ENCODE results near the gene CXXC1. TPM values are rescaled to one million over a fixed set of nuclear protein-coding genes. Genes with fewer than 3 reads are reported as not detected.

The CXXC1 gene
- total and polyA plus RNA-seq, 3 donors from 2014 or later = 73.4 to 137 (median 109) TPM

DNA sequence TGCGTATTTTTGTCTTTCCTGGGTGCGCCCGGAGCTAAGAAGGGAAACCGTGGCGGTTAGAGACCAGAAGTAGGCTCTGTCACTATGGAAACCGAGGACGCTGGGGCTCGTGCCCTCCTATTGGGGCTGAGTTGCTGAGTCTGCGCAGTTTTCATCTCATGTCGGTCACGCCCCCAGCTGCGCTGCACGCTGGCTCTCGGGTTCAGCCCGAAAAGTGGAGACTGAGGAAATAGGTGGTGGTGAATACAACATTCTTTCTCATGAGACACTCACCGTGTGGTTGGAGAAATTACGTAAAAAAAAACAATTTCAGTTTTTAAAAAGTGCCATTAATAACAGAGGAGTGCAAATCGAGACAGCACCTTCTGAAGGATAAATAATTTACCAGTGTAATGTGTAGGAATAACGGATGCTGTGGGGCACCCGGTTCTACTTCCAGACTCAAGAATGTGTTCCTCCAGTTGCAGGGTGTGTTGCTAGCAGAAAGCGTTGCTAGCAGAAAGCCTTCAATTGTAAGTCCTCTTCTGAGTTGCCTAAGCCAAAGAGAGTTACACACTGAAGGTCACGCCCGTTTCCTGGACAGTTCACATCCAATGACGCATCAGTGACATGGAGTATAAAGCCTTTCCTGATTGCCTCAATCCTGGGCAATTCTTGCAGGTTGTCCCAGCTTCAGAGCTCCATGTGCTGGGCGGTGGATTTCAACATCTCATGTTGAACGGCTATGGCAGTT lies 20.4 kb upstream of the CXXC1 start:
- TF ChIP-seq POLR2A (IDR thresholded peaks at IDR 0.05) = no peak
- TF ChIP-seq, protein P1, sequence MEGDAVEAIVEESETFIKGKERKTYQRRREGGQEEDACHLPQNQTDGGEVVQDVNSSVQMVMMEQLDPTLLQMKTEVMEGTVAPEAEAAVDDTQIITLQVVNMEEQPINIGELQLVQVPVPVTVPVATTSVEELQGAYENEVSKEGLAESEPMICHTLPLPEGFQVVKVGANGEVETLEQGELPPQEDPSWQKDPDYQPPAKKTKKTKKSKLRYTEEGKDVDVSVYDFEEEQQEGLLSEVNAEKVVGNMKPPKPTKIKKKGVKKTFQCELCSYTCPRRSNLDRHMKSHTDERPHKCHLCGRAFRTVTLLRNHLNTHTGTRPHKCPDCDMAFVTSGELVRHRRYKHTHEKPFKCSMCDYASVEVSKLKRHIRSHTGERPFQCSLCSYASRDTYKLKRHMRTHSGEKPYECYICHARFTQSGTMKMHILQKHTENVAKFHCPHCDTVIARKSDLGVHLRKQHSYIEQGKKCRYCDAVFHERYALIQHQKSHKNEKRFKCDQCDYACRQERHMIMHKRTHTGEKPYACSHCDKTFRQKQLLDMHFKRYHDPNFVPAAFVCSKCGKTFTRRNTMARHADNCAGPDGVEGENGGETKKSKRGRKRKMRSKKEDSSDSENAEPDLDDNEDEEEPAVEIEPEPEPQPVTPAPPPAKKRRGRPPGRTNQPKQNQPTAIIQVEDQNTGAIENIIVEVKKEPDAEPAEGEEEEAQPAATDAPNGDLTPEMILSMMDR (IDR thresholded peaks at IDR 0.05) = no peak

DNA sequence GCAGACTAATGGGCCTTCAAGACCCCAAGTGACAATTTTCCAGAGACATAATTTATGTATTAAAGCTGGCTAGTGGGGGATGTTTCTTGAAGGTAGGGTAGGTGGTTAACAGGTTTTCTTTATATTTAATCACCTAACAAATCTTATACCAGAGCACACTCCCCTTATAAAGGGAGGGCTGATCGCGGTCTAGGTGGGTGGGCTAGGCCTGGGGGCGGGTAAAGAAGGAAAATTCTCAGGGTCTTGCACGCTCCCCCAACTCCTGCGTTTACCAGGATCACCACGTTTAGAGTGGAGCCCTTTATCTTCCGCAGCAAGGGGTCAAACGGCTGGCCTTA lies 19.9 kb upstream of the CXXC1 start:
- H3K27me3 ChIP-seq = no peaks in the 10 kb centered on the region
- no peak for DNase-seq
- H3K9me3 ChIP-seq = no peaks in the 10 kb centered on the region
- TF ChIP-seq, protein P1 (IDR thresholded peaks at IDR 0.05) = no peak
- no peak for TF ChIP-seq POLR2A (IDR thresholded peaks at IDR 0.05)
- WGBS, 2 donors = 1% methylated on average over 8 of the region's 8 CpGs
- H3K4me3 ChIP-seq = peak overlapping the region; percentile 38 to 60
- H3K4me1 ChIP-seq = peaks cover 6% of the 10 kb centered on the region
- no peak overlapping the region for H3K27ac ChIP-seq
- intact Hi-C loops (cut with DNase I; ENCODE audit: low total_unique reads) = no loop called here
- no peaks in the 10 kb centered on the region for H3K36me3 ChIP-seq (ENCODE audit: low read depth, missing control alignments)

More for the DNA sequence above, 20.4 kb upstream of the CXXC1 start:
- Histone ChIP-seq H3K27ac (no peak overlapping the region), H3K27me3 (no peaks in the 10 kb centered on the region), H3K36me3 (ENCODE audit: low read depth, missing control alignments) (no peaks in the 10 kb centered on the region), H3K4me1 (peaks cover 6% of the 10 kb centered on the region), H3K4me3 (peak overlapping the region; percentile 38 to 60), H3K9me3 (no peaks in the 10 kb centered on the region)
- 5 to 6% methylated on average over 23 to 26 of the region's 26 CpGs for WGBS, 2 donors
- intact Hi-C loops (cut with DNase I; ENCODE audit: low total_unique reads) = no loop called here
- DNase-seq = peak; percentile 96

DNA sequence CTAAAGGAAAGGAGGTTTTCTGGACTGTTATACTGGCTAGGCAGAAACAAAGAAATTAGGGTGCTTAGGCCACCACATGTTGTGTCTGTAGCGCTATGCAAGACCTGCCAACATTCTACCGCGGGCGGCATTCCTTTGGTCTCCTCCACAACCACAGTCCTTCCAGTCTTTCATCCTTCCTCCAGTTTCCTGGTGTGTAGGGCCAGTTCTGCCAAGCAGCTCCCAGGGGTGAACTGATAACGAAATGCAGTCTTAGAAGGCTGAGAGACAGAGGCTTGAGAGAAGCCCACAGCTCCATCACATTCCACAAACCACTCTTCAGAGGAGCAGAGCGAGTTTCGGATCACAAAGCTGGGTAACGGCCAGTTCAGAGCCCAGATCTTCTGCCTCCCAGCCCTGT lies 19.5 kb upstream of the CXXC1 start:
- TF ChIP-seq, protein P1 (IDR thresholded peaks at IDR 0.05) = no peak
- TF ChIP-seq POLR2A (IDR thresholded peaks at IDR 0.05) = no peak
- no peak for DNase-seq
- no peak overlapping the region for H3K27ac ChIP-seq
- H3K27me3 ChIP-seq = no peaks in the 10 kb centered on the region
- peaks cover 6% of the 10 kb centered on the region for H3K4me1 ChIP-seq
- intact Hi-C loops (cut with DNase I; ENCODE audit: low total_unique reads) = no loop called here
- no peaks in the 10 kb centered on the region for H3K9me3 ChIP-seq
- peak overlapping the region; percentile 38 to 60 for H3K4me3 ChIP-seq
- WGBS, 2 donors = 18 to 42% methylated on average over 8 of the region's 8 CpGs
- H3K36me3 ChIP-seq (ENCODE audit: low read depth, missing control alignments) = no peaks in the 10 kb centered on the region

DNA sequence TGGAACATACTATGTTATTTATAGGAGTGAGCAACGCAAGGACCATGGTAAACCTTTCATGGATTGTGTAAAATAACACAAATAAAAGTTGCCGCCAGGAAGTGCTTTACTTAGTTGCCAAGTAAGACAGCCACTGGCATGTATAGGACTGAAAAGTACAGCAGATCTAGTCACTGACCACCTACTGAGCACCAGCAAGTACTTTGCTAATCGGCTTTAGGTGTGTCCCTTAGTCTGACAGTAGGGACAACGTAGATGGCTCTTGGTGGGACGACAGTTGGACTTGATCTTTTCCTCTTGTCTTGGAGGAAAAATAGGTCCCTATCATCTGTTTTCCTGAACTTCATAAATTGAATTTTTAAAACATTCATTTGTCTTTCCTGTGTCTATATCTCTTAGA lies 13.6 kb upstream of the CXXC1 start:
- 52 to 74% methylated on average over 5 of the region's 5 CpGs for WGBS, 2 donors
- no peak overlapping the region for H3K4me3 ChIP-seq
- TF ChIP-seq, protein P1 (IDR thresholded peaks at IDR 0.05) = no peak
- no peak for TF ChIP-seq POLR2A (IDR thresholded peaks at IDR 0.05)
- H3K9me3 ChIP-seq = no peaks in the 10 kb centered on the region
- DNase-seq = no peak
- no peak overlapping the region for H3K27ac ChIP-seq
- intact Hi-C loops (cut with DNase I; ENCODE audit: low total_unique reads) = no loop called here
- no peaks in the 10 kb centered on the region for H3K4me1 ChIP-seq
- no peaks in the 10 kb centered on the region for H3K36me3 ChIP-seq (ENCODE audit: low read depth, missing control alignments)
- H3K27me3 ChIP-seq = no peaks in the 10 kb centered on the region
